HS-5 (cell line): ENCODE data around the gene FOLR3.
"Not testable (repeated sequence)": the region's sequence is repeated elsewhere in the genome, so short reads cannot be mapped to it uniquely, and the experiment has no call there.

Experiments
- DNase-seq: peaks from one replicate; pipeline ENCODE4 v3.0.0-alpha.2; 2012; ENCODE audit warnings: low read depth

The FOLR3 gene

DNA sequence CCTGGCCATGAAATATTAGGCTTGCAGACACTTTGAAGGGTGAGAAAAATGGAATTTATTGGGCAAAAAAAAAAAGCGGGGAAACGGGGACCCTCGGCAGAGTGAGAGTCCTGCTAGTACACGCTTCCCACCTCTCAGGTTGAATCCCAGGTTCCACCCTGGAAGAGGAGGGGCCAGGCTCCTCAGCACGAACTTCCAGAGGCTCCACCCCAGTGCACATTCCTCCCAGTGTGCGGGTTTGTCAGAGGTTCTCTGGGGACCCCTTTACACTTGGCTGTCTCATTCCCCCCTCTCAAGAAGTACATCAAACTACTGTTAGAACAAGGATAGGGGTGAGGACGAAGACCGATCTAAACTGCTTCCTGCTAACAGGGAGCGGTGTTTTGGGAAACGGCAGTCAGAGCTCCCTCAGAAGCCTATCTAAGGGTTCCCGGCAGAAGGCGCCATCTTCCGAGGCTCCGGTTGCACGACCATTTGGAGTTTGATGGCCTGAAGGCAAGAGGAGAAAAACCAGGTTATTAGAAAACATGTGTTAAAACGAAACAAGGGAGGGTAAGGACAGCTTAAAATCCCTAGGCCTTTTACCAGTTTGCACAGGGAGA is 27.5 kb downstream of the FOLR3 start:
- DNase-seq, result no peak

DNA sequence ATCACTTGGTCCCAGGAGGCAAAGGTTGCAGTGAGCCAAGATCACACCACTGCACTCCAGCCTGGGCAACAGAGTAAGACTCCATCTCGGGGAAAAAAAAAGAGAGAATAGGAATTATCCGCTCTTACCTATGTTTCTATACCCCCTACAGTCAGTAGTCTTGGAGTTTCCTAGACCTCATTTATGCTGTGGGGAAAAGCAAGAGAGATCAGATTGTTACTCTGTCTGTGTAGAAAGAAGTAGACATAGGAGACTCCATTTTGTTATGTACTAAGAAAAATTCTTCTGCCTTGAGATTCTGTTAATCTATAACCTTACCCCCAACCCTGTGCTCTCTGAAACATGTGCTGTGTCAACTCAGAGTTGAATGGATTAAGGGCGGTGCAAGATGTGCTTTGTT is 28.7 kb downstream of the FOLR3 start:
- not testable (repeated sequence) for DNase-seq

DNA sequence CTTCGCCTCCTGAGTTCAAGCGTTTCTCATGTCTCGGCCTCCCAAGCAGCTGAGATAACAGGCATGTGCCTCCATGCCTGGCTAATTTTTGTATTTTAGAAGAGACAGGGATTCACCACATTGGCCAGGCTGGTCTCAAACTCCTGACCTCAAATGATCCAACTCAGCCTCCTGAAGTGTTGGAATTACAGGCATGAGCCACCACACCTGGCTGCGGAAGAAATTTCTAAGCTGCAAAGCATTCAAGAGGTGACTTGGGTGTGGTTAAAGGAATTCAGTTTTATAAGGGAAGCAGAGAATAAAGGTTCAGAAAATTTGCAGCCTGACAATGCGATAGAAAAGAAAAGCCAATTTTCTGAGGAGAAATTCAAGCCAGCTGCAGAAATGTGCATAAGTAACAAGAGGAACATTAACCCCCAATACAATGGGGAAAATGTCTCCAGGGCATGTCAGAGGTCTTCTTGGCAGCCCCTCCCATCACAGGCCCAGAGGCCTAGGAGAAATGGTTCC is 33.6 kb downstream of the FOLR3 start:
- not testable (repeated sequence) for DNase-seq

DNA sequence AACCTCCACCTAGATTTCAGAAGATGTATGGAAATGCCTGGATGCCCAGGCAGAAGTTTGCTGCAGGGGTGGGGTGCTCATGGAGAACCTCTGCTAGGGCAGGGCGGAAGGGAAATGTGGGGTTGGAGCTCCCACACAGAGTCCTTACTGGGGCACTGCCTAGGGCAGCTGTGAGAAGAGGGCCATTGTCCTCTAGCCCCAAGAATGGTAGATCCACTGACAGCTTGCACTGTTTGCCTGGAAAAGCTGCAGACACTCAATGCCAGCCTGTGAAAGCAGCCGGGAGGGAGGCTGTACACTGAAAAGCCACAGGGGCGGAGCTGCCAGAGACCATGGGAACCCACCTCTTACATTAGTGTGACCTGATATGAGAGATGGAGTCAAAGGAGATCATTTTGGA is 34.2 kb downstream of the FOLR3 start:
- not testable (repeated sequence) for DNase-seq

DNA sequence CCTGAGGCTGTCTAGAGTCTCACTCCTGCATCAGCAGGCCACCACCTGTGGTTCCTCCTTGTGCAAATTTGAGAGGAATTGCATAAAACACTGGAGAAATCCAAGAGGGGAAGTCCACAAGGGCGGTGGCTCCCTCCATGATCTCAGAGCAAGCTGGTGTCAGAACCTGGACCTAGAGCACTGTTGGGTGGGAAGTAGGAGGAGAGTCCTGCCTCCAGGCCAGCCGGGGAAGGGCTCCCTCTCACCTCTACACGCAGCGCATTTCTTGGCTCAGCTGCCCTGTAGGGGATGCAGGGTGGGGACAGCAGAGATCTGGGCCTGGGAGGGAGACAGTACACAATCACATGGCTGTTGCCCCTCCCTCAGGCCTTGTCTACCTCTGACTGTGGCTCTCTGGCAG is 36.5 kb downstream of the FOLR3 start:
- DNase-seq, result not testable (repeated sequence)

DNA sequence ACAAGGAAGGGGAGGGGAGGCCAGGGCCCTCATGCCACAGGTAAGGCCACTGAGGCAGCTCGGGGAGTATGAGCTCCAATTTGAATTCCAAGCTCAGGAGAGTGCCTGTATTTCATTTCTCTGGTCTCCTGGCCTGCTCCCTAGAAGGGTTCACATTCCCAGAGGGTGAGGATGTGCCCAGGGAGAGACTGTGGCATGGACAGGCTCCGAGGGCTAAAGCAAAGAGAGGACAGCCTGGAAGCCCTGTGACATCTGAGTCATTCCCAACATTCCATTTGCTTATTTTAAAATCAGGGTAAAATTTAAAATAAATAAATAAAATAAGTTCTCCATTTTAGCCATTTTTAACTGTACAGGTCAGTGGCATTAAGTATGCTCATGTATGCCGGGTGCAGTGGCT is 37.8 kb downstream of the FOLR3 start:
- DNase-seq, result no peak

DNA sequence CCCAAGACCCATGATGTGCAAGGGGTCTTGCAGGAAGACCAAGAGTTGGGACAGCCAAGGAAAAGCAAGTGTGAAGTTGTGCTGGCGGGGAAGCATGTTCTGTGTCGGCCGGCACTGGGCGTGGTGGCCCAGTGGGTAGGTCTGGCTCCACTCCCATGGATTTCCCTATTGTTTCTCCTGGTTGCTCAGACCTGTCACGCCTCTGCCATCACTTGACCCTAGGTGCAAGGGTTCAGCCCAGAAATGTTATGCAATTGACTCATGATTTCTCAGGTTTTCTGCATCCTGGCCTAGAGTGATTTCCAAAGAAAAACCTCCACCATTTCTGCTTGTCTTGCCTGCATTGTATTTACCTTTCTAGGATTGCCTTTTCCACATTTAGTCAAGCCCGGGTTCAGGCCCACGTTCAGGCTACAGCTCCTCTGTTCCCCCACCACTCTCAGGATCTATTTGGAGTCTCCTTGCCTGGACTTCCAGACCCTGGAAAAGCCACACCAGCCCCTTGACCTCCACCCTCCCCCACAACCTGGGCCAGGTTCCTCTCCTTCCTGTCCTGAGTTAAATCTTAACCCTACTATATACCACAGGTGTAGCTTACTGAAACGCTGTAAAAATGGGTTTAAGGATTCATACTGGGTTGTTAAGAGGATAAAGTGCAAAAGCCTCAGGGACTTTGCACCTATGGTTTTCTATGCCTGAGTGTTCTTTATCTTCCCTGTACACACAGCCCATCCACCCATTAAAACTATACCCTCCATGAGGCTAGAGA is 39.0 kb downstream of the FOLR3 start:
- DNase-seq, result no peak

DNA sequence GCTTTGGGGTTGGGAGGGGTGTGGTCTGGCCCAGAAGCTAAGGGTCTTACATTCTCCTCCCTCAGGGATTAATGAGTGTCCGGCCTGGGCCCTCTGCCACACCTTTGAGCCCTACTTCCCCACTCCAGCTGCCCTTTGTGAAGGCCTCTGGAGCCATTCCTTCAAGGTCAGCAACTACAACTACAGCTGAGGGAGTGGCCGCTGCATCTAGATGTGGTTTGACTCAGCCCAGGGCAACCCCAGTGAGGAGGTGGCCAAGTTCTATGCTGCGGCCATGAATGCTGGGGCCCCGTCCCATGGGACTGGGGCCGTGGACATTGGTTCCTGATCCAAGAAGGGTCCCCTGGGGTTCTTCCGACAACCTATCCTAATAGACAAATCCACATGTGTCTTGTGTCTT is 42.1 kb downstream of the FOLR3 start:
- DNase-seq, result no peak

DNA sequence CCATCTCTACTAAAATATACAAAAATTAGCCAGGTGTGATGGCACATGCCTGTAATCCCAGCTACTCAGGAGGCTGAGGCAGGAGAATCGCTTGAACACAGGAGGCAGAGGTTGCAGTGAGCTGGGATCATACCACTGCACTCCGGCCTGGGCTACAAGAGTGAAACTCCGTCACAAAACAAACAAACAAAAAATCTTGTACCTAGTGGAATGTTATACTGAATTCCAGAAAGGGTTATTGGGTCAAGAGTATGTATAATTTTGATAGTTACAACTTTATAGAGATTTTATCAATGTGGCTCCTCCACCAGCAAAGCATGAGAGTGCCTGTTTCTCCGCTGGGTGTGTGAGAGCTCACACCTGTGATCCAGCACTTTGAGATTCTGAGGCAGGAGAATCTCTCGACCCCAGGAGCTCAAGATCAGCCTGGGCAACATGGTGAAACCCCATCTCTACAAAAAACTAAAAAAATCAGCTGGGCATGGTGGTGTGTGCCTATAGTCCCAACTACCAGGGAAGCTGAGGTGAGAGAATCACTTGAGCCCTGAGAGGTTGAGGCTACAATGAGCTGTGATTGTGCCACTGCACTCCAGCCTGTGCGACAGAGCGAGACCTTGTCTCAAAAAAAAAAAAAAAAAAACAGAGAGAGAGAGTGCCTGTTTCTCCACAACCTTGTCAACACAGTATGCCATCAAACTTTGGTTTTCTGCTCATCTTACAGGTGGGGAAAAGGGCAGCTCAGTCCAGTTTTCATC is 43.7 kb downstream of the FOLR3 start:
- no peak for DNase-seq

DNA sequence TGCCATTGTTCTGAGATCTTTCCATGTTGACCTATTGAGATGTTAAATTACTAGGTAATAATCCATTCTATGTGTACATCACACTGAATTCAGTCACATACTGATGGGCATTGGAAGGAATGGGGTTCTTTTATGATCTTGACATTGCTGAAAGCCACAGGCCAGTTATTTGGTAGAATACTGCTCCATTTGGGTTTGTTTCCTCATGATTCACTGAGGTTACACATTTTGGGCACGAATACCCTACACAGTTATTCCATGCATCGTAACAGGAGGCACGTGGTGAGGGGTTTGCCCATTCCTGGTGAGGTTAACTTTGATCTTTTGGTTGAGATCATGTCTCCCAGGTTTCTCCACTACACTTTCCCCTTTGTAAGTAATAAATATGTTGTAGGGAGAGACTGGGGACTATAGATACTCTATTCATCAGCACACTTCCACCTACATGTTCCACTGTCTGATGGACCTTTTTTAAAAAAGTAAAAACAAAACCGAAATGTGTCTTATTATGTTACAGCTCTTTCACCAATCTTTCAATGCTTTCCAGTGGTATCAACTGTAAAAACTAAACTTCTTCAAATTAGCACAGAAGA is 44.4 kb downstream of the FOLR3 start:
- peak; percentile 24 for DNase-seq

DNA sequence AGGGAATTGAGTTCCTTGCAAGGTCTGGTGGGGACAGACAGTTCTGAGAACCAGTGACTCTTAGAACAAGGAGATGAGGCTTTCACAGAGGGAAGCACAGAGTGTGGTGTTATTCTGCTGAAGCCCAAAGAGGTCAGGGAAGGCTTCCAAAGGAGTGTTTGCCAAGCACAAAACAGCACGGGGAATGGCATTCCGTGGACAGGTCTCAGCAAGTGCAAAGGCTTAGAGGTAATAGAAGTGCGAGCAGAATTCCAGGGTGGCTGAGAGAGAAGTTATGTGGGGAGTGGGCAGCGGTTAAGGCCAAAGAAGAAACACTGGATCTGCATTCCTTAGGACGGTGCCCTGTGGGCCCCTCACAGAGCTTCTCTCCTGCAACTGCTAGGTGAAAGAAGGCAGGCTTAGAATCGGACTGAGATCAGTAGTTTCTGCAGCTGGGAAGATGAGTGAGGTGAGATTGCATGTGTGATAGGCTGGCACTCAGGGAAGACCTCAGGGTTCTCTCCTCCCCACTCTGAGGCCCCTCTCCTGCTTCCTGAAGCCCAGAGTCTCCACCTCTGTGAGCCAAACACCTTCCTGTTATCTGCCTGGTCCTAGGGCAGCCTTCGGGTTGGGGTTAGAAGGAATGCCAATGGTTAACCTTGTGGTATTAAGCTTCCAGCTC is 45.5 kb downstream of the FOLR3 start:
- not testable (repeated sequence) for DNase-seq

DNA sequence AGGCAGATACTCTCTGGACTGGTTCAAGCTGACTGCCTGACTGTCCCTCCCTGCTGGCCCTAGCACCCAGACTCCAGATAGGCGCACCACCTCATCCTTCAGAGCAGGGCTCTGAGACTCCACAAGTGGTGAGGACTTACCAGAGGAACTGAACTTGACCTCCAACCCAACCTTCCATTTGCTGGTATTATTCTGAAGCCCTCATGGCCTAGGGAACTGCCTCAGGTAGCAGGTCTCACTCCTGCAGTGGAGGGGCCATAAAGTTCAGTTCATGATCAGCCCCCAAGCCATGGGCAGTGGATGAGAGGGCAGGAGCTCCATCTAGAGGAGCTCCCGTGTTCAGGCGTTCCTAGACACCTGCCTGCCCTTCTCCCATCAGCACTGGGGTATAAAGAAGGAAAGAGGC is 46.0 kb downstream of the FOLR3 start:
- not testable (repeated sequence) for DNase-seq

DNA sequence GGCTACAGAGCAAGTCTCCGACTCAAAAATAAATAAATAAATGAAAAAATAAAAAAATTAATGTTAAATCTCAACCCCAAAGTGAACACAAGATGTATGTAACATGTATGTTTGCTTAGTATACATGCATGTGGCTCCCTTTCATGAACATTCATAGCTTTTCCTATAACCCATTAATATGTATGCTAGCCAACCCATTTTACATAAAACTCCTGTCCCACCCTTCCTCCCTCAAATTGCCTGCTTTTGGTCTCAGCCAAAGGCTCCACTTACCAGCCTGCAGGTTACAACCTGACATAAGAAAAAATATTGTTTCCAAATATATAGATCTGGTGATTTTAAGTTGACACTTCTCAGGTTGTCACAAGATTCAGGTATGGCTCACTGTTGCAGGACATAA is 52.7 kb downstream of the FOLR3 start:
- no peak for DNase-seq
